Activated CD8-positive, alpha-beta memory T cell treated with anti-CD3 and anti-CD28 coated beads for 36 hours (primary cell): Measurements from ENCODE around the gene CASZ1. TPM values are rescaled to one million over a fixed set of nuclear protein-coding genes. Genes with fewer than 3 reads are reported as not detected.

Source experiments
- CTCF ChIA-PET: fragments of 350-600 bp; sonication (Branson Sonifier 250); formaldehyde crosslinking; loops from one replicate; lab custom pipeline; 2021; ENCODE audit warnings: antibody characterized with exemption; lab: Charles Lee
- POLR2A ChIA-PET: fragments of 350-600 bp; sonication (Branson Sonifier 250); formaldehyde crosslinking; loops from one replicate; lab custom pipeline; 2021; ENCODE audit warnings: antibody characterized with exemption; lab: Charles Lee
- total RNA-seq, 2 experiments: library from RNA; stranded (reverse); gene quantifications; one replicate each; pipeline ENCODE4 v1.2.3, GENCODE V29; 2021

The CASZ1 gene
- total RNA-seq, 2 experiments from 2014 or later, result 2.4 to 3.7 TPM

GRCh38 chr1:10684221-10684620, 112.2 kb downstream of the CASZ1 start:
- ChIA-PET POLR2A (no interaction called here), CTCF (no interaction called here)

GRCh38 chr1:10682449-10683309, 113.8 kb downstream of the CASZ1 start:
- ChIA-PET POLR2A (no interaction called here), CTCF (no interaction called here)

- POLR2A ChIA-PET, result no interaction called here
- CTCF ChIA-PET, result no interaction called here
Observed at GRCh38 chr1:10682108-10682445, 114.4 kb downstream of the CASZ1 start.

GRCh38 chr1:10681296-10682107, 114.9 kb downstream of the CASZ1 start:
- ChIA-PET POLR2A (no interaction called here), CTCF (no interaction called here)

- ChIA-PET POLR2A (no interaction called here), CTCF (no interaction called here)
Observed at GRCh38 chr1:10680487-10680886, 116.0 kb downstream of the CASZ1 start.

GRCh38 chr1:10679496-10680220, 116.8 kb downstream of the CASZ1 start:
- ChIA-PET POLR2A (no interaction called here), CTCF (no interaction called here)

GRCh38 chr1:10678852-10679251, 117.6 kb downstream of the CASZ1 start:
- CTCF ChIA-PET, result no interaction called here

GRCh38 chr1:10678402-10678801, 118.0 kb downstream of the CASZ1 start:
- POLR2A ChIA-PET, result interaction anchor here (0.7 kb wide), 1 partner anchor 296 kb away, joined by 7 read pairs; no protein-coding TSS in a partner anchor

More at GRCh38 chr1:10678852-10679251, 117.6 kb downstream of the CASZ1 start:
- POLR2A ChIA-PET, result interaction anchor here (0.7 kb wide), 1 partner anchor 295 kb away, joined by 7 read pairs; no protein-coding TSS in a partner anchor

GRCh38 chr1:10677491-10678391, 118.7 kb downstream of the CASZ1 start:
- ChIA-PET POLR2A (interaction anchor here (0.5 kb wide), 1 partner anchor 15 kb away, joined by 4 read pairs; no protein-coding TSS in a partner anchor), CTCF (no interaction called here)

More at GRCh38 chr1:10678402-10678801, 118.0 kb downstream of the CASZ1 start:
- CTCF ChIA-PET, result no interaction called here

- ChIA-PET POLR2A (no interaction called here), CTCF (no interaction called here)
Observed at GRCh38 chr1:10676963-10677362, 119.5 kb downstream of the CASZ1 start.

- ChIA-PET CTCF (no interaction called here), POLR2A (no interaction called here)
Observed at GRCh38 chr1:10675813-10676212, 120.6 kb downstream of the CASZ1 start.

GRCh38 chr1:10674700-10675609, 121.5 kb downstream of the CASZ1 start:
- ChIA-PET CTCF (no interaction called here), POLR2A (no interaction called here)

GRCh38 chr1:10674222-10674621, 122.2 kb downstream of the CASZ1 start:
- ChIA-PET CTCF (no interaction called here), POLR2A (no interaction called here)

- ChIA-PET CTCF (no interaction called here), POLR2A (no interaction called here)
Observed at GRCh38 chr1:10673109-10673711, 123.2 kb downstream of the CASZ1 start.

GRCh38 chr1:10672343-10673050, 123.9 kb downstream of the CASZ1 start:
- ChIA-PET CTCF (no interaction called here), POLR2A (no interaction called here)

GRCh38 chr1:10671622-10672342, 124.7 kb downstream of the CASZ1 start:
- CTCF ChIA-PET, result no interaction called here
- POLR2A ChIA-PET, result no interaction called here
